GM18909 (cell line): ENCODE measurements around the gene ZFP36.
"Not testable (repeated sequence)": the region's sequence is repeated elsewhere in the genome, so short reads cannot be mapped to it uniquely, and the experiment has no call there.

Experiments used
- ATAC-seq: cut with Tn5 transposase; IDR thresholded peaks from one replicate; pipeline ENCODE4 v1.9.1; 2021; ENCODE audit warnings: mild to moderate bottlenecking; ENCODE audit not compliant: unreplicated experiment, poor library complexity

Gene ZFP36, protein sequence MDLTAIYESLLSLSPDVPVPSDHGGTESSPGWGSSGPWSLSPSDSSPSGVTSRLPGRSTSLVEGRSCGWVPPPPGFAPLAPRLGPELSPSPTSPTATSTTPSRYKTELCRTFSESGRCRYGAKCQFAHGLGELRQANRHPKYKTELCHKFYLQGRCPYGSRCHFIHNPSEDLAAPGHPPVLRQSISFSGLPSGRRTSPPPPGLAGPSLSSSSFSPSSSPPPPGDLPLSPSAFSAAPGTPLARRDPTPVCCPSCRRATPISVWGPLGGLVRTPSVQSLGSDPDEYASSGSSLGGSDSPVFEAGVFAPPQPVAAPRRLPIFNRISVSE

GRCh38 chr19:39406656-39407409 lies at the start of gene ZFP36:
ZFP36 (plus strand) TSS chr19:39406847; CDS start chr19:39406905, 58 bp downstream.
- no peak for ATAC-seq

GRCh38 chr19:39359026-39359425 lies 47.6 kb upstream of the ZFP36 start:
- ATAC-seq, result no peak

GRCh38 chr19:39360599-39360998 lies 46.0 kb upstream of the ZFP36 start:
- ATAC-seq, result no peak

DNA sequence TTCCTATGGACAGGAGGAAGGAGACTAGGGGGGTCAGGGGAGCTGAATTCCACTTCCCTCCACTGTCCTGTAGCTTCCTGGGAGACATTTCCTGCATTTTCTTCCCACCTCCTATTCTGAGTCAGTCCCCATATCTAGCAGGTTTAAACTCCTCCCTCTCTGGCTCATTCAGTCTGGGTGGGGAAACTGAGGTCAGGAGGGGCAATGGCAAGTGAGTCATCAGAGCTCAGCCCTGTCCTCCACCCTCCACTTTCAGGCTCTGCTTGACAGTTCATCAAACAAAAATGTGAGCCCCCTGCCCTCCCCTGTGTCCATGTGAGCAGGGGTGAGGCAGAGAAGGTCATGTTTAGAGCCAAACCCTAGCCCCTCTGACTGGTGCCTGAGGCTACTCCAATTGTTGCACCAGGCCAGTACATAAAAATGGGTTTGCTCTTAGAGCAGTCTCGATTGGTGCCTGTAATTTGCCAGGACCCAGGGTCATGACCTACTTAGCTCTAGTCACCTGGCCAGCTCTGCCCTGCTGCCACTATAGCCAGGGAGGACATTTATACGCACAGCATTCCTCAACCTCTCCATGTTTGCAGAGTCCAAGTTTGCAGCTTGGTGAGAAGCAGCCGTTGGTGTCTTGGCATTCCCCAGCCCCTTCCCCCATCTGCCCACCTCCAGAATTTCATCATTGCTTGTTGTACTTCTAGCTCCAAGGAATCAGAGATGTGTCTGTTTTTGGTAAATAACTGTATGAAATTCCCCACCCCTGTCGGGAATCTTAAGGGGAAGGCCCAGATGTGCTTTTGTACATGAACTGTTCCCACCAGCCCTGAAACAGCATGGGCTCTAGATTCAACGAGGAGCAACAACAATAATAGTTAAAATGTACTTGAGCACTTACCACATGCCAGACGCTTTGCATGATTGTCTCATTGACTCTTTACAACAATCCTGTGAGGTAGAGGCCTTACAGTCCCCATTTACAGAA lies 43.7 kb upstream of the ZFP36 start:
- ATAC-seq, result no peak

DNA sequence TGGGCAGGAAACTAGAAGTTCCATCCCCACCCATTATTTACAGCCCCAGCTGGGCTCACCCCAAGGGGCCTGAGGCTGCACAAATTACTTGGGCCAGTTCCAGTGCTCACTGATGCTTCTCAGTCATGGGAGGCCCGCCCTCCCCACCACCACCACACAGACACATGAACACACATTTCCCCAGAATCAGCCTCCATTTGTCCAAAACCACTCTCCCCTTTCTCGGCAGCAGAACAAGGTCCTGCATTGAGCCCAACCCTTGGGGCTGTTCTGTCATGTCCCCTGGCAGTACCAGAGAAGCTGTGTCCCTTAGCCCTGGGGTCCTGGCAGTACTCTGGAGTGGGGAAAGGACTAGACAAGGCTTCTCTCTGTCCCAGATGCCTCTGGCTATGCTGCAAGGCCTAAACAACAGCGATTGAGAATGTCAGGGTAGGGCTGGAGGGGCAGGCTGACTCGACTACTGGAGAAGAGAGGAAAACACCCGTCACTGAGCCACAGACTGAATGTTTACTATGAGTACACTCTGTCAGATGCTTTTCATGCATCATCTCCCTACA lies 42.7 kb upstream of the ZFP36 start:
- ATAC-seq, result no peak

DNA sequence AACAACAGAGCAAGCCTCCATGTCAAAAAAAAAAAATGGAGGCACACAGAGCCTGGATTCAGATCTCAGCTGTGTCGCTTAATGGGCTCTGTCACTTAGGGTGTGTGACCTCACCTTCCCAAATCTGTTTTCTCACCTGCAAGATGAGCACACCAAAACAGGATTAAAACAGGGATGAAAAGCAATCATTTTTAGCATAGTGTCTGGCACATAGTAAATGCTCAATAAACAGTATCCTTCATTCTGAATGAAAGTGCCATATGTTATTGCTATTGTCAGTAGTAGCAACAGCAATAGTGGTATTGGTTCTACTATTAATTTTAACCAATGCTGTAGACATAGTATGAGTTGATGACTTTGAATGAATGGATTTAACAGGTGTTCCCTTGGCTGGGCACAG lies 41.1 kb upstream of the ZFP36 start:
- ATAC-seq, result no peak

GRCh38 chr19:39369200-39369599 lies 37.4 kb upstream of the ZFP36 start:
- ATAC-seq, result no peak

GRCh38 chr19:39370735-39371134 lies 35.9 kb upstream of the ZFP36 start:
- no peak for ATAC-seq

DNA sequence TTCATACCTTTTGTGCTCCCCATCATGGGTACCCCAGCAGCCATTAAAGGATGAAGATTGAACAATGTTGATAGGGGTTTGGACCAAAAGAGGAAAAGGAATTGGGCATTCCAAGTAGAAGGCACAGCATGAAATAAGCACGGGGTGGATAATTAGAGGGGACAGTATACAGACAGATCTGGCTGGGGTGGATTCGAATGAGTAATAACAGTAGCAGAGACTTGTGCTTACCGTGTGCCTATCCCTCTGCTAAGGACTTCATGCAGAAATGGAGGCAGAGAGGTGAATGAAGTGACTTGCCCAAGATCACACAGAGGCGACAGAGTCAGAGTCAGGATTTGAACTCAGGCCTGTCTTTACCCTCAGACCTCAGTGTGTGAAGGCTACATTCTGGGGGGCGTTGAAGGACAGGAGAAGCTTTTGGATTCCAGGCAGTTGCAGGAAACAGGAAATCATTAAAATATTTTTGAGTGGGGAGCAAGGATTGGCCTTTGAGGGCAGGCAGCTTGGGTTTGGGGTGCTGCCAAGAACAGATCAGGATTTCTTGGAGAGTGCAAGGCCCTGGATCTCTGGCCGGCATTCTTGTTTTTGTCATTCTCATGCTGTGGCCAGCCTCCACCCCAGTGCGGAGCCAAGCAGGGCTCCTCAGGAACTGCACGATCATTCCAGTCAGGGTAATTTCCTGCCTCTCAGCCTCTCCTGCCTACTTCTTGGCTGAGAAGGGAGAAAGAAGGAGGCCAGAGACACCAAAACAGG lies 34.4 kb upstream of the ZFP36 start:
- no peak for ATAC-seq

- no peak for ATAC-seq
These were observed 33.7 kb upstream of the ZFP36 start for GRCh38 chr19:39372941-39373340.

DNA sequence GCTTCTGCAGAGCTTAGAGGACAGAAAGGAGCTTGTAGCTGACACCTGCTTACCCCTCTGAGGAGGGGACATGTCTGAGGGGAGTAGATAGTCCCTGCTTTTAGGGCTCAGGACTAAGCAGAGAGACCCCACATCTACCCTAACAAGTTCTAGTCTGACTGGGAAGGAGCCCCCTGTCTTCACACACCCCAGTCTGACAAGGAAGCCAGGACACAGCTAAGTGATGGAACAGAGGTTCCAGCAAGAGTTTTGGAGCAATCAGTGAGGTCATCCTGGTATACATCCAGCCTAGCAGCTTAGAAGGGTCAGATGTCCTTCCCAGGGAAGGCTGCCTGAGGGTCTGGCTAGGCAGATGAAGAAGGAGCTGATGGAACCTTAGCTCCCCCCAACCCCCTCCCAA lies 30.7 kb upstream of the ZFP36 start:
- no peak for ATAC-seq

DNA sequence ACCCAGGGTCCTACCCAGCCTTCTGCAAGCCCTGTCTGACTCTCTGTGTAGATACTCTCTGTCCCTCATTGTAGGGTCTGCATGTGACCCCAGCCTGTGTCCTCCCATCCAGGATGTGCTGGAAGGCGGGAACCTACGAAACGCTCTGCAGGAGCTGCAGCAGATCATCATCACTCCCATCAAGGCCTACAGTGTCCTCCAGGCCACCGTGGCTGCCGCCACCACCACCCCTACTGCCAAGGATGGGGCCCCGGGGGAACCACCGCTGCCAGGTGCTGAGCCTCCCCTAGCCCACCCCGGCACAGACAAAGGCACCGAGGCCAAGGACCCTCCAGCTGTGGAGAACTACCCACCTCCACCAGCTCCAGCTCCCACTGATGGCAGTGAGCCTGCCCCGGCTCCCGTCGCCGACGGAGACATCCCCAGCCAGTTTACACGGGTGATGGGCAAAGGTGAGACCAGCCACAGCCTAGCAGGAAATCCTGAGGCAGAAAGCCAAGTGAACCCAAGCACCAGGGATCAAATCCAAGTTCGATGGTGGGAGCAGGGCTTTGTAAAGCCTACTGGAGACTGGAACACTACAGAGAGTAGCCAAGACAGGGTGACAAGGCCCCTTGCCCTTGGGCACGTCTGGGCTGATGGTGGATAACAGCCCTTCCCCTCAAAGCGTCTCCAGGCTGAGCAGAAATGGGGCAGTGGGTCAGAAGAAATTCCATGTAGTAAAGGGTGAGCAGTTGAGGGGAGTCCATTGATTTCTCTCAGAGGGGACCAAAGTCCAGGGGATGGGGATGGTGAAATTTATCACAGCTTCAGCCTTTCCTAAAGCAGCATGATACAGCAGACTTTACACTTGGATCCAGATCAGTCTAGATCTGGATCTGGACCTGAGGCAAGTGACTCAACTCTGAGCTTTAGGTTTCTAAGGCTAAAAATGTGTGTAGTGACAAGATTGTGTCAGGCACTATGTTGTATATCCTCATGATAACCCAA lies 29.0 kb upstream of the ZFP36 start:
- no peak for ATAC-seq

GRCh38 chr19:39379366-39379765 lies 27.3 kb upstream of the ZFP36 start:
- not testable (repeated sequence) for ATAC-seq

DNA sequence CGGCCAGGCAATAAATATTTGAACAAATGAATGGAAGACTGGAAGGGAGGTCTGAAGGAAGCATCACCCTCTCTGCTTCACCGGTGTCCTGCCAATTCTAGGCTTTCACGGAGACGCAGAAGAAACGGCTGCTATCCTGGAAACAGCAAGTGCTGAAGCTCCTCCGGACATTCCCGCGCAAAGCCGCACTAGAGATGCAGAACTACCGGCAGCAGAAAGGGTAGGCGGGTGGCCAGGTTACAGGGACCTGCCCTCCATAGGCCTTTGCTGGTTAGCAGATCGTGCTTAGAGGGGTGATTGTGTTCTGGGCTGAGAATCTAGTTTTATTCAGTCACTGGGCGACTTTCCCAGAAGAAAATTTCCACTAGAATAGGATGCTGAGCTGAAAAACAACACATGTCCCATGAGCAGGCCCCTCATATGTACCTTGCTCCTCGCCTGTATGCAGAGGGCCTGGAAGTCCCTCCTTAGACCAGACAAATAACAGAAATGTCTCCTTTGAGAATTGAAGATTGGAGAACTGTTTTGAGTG lies 26.7 kb upstream of the ZFP36 start:
- ATAC-seq, result no peak

GRCh38 chr19:39380521-39381502 lies 25.8 kb upstream of the ZFP36 start:
- ATAC-seq, result no peak

- ATAC-seq, result no peak
These were observed 24.6 kb upstream of the ZFP36 start for GRCh38 chr19:39381910-39382611.
